HepG2 (cell line): ENCODE results near the gene NME7. TPM values are rescaled to one million over a fixed set of nuclear protein-coding genes. Genes with fewer than 3 reads are reported as not detected.

Experiments used
- ATF2 ChIP-seq: sonication (generic); formaldehyde crosslinking; IDR thresholded peaks from 2 replicates; pipeline ENCODE4 v1.4.0; 2020; ENCODE audit warnings: missing genetic modification reagents
- MAF1 ChIP-seq: sonication (generic); formaldehyde crosslinking; IDR thresholded peaks from 2 replicates; pipeline ENCODE4 v1.5.0; 2020; ENCODE audit warnings: missing genetic modification reagents, borderline replicate concordance
- MED1 ChIP-seq: sonication (generic); formaldehyde crosslinking; IDR thresholded peaks from 2 replicates; pipeline ENCODE4 v1.4.0; 2020; ENCODE audit warnings: missing genetic modification reagents
- MLX ChIP-seq: IDR thresholded peaks from 2 replicates; pipeline ENCODE4 v1.6.1; 2016
- MTA1 ChIP-seq: sonication (generic); formaldehyde crosslinking; IDR thresholded peaks from 2 replicates; pipeline ENCODE4 v1.4.0; 2020; ENCODE audit warnings: missing genetic modification reagents, mild to moderate bottlenecking, borderline replicate concordance
- SIN3B ChIP-seq: fragments of 150-350 bp; IDR thresholded peaks from 2 replicates; pipeline ENCODE4 v1.6.1; 2014; ENCODE audit warnings: low read length
- ZC3H13 ChIP-seq: sonication (generic); formaldehyde crosslinking; IDR thresholded peaks from 2 replicates; pipeline ENCODE4 v1.8.1; 2023; ENCODE audit warnings: mild to moderate bottlenecking, missing genetic modification reagents, moderate library complexity
- ZNF10 ChIP-seq: sonication (generic); formaldehyde crosslinking; IDR thresholded peaks from 2 replicates; pipeline ENCODE4 v1.4.0; 2020; ENCODE audit warnings: mild to moderate bottlenecking, low read depth, missing genetic modification reagents, borderline replicate concordance
- ZNF12 ChIP-seq: sonication (generic); formaldehyde crosslinking; IDR thresholded peaks from 2 replicates; pipeline ENCODE4 v1.5.0; 2020; ENCODE audit warnings: missing genetic modification reagents
- ZNF17 ChIP-seq: sonication (generic); formaldehyde crosslinking; IDR thresholded peaks from 2 replicates; pipeline ENCODE4 v1.5.0; 2020; ENCODE audit warnings: mild to moderate bottlenecking, missing genetic modification reagents
- ZNF367 ChIP-seq: sonication (generic); formaldehyde crosslinking; IDR thresholded peaks from 2 replicates; pipeline ENCODE4 v1.4.0; 2020; ENCODE audit warnings: missing genetic modification reagents, borderline replicate concordance
- ZNF407 ChIP-seq: sonication (generic); formaldehyde crosslinking; IDR thresholded peaks from one replicate; pipeline ENCODE4 v1.5.1; 2020; ENCODE audit warnings: mild to moderate bottlenecking, missing genetic modification reagents; ENCODE audit errors: not compliant biosample characterization
- ZNF546 ChIP-seq: sonication (generic); formaldehyde crosslinking; conservative IDR thresholded peaks from 2 replicates; pipeline ENCODE4 v1.8.1; 2023; ENCODE audit warnings: mild to moderate bottlenecking, missing genetic modification reagents
- ZNF790 ChIP-seq: sonication (generic); formaldehyde crosslinking; IDR thresholded peaks from 2 replicates; pipeline ENCODE4 v1.8.0; 2022; ENCODE audit warnings: missing genetic modification reagents, mild to moderate bottlenecking, borderline replicate concordance
- ZNF879 ChIP-seq: sonication (generic); formaldehyde crosslinking; IDR thresholded peaks from 2 replicates; pipeline ENCODE4 v1.8.1; 2023; ENCODE audit warnings: missing genetic modification reagents
- polyA plus RNA-seq, 8 experiments: library from polyadenylated mRNA; depleted of rRNA in 3 of 8; stranded (reverse) in 7 of 8; unstranded in 1 of 8; fragments of >200 nt; fragmentation: Illumina TruSeq in 4 of 8; extraction: Trizol in 4 of 8; gene quantifications; 2 replicates each; pipeline versions ENCODE4 v1.2.1 to v1.2.3, GENCODE V29; 2011 to 2016; ENCODE audit warnings: low read depth in 4 of 8, missing spikeins in 1 of 8, mixed read lengths in 1 of 8; ENCODE audit not compliant: insufficient read depth in 1 of 8
- total RNA-seq, 5 experiments: library from RNA; depleted of rRNA; stranded (reverse); fragments of >200 nt; fragmentation: Illumina TruSeq; extraction: Trizol; gene quantifications; 2 replicates each; pipeline ENCODE4 v1.2.3, GENCODE V29; 2016; ENCODE audit warnings: low read depth in 1 of 5
- TF ChIP-seq, protein P1 (sequence below): IDR thresholded peaks from 2 replicates; pipeline ENCODE4 v1.6.1; 2018; ENCODE audit warnings: missing genetic modification reagents
- TF ChIP-seq, protein P2 (sequence below): conservative IDR thresholded peaks from 2 replicates; pipeline ENCODE4 v1.6.1; 2018; ENCODE audit warnings: missing genetic modification reagents

NME7 gene
- total and polyA plus RNA-seq, 2 of the 13 experiments (the other 11 are each of a cell fraction or from before 2014, with no cell fraction given), result 9.4 to 22.5 TPM

GRCh38 chr1:169367686-169368405 is at the start of gene NME7, which contains the start of gene BLZF1 (continued):
- TF ChIP-seq, protein P1, sequence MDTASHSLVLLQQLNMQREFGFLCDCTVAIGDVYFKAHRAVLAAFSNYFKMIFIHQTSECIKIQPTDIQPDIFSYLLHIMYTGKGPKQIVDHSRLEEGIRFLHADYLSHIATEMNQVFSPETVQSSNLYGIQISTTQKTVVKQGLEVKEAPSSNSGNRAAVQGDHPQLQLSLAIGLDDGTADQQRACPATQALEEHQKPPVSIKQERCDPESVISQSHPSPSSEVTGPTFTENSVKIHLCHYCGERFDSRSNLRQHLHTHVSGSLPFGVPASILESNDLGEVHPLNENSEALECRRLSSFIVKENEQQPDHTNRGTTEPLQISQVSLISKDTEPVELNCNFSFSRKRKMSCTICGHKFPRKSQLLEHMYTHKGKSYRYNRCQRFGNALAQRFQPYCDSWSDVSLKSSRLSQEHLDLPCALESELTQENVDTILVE (CRISPR knock-in tag), result peak; percentile 45; the same call in 1 of the 2 replicates
- 0 out of 2 replicates have a peak, but pooled peaks have one; percentile 9 for TF ChIP-seq MLX (CRISPR knock-in tag)
- no peak for TF ChIP-seq ZC3H13 (CRISPR knock-in tag)
- TF ChIP-seq, protein P2, sequence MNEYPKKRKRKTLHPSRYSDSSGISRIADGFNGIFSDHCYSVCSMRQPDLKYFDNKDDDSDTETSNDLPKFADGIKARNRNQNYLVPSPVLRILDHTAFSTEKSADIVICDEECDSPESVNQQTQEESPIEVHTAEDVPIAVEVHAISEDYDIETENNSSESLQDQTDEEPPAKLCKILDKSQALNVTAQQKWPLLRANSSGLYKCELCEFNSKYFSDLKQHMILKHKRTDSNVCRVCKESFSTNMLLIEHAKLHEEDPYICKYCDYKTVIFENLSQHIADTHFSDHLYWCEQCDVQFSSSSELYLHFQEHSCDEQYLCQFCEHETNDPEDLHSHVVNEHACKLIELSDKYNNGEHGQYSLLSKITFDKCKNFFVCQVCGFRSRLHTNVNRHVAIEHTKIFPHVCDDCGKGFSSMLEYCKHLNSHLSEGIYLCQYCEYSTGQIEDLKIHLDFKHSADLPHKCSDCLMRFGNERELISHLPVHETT (CRISPR knock-in tag), result no peak
- no peak for TF ChIP-seq MAF1
- TF ChIP-seq ATF2 (CRISPR knock-in tag), result no peak
- TF ChIP-seq ZNF367 (CRISPR knock-in tag), result no peak
- TF ChIP-seq ZNF12 (CRISPR knock-in tag), result no peak
- no peak for TF ChIP-seq ZNF790
- TF ChIP-seq MED1 (CRISPR knock-in tag), result no peak
- no peak for TF ChIP-seq ZNF879
- no peak for TF ChIP-seq MTA1 (CRISPR knock-in tag)
- no peak for TF ChIP-seq ZNF17 (CRISPR knock-in tag)
- TF ChIP-seq ZNF10 (CRISPR knock-in tag), result no peak
- TF ChIP-seq ZNF407, result no peak
- no peak for TF ChIP-seq SIN3B
- no peak for TF ChIP-seq ZNF546 (CRISPR knock-in tag)
